HepG2 (cell line): ENCODE results near the gene LAMTOR1. TPM values are rescaled to one million over a fixed set of nuclear protein-coding genes. Genes with fewer than 3 reads are reported as not detected.

Source experiments
- ATAC-seq: fragments of 200-7000 bp; cut with Tn5 transposase; 3 replicates; pipeline ENCODE4 v1.9.1; 2020; ENCODE audit warnings: mild to moderate bottlenecking, moderate library complexity
- BruUV-seq: library from RNA; stranded (reverse); fragments of 400-500 nt; replicated peaks from 2 replicates; lab custom pipeline; 2021; lab: Mats Ljungman, UMichigan
- CTCF ChIA-PET: fragments of 300-600 bp; formaldehyde crosslinking; extraction: SDS; loops from one replicate; lab custom pipeline; 2021; ENCODE audit warnings: low total read pairs, inconsistent platforms, low intra/inter-chr PET ratio; lab: Yijun Ruan, JAX
- POLR2A ChIA-PET: fragments of 350-600 bp; sonication (Branson Sonifier 250); formaldehyde crosslinking; loops from one replicate; lab custom pipeline; 2020; ENCODE audit warnings: antibody characterized with exemption, inconsistent platforms; lab: Yijun Ruan, JAX
- DNase-seq: peaks from one replicate; pipeline ENCODE4 v3.0.0-alpha.2; 2015; ENCODE audit warnings: low spot score
- FAIRE-seq: peaks from 3 replicates; lab custom pipeline; 2011; peaks lifted over from hg19 to GRCh38; lab: Jason Lieb, UNC
- H2AFZ ChIP-seq: one replicate; pipeline ENCODE4 v1.6.1; 2011; ENCODE audit warnings: low read length, inconsistent platforms
- H3K27ac ChIP-seq: fragments of 300-600 bp; 3 replicates; pipeline ENCODE4 v1.8.0; 2011; ENCODE audit warnings: mixed run types, mild to moderate bottlenecking, mixed read lengths, low read length, inconsistent platforms; ENCODE audit not compliant: insufficient read depth; ENCODE audit errors: extremely low read length
- H3K27me3 ChIP-seq, 2 experiments: fragments of 200-600 bp in 1 of 2; 2 replicates in 1 of 2; 3 replicates in 1 of 2; pipeline versions ENCODE4 v1.6.0 to v1.8.0; 2011; ENCODE audit warnings: low read length in 2 of 2, mild to moderate bottlenecking in 2 of 2, moderate library complexity in 2 of 2, inconsistent platforms in 1 of 2; ENCODE audit not compliant: insufficient read depth in 2 of 2, control insufficient read depth in 1 of 2
- H3K36me3 ChIP-seq, 2 experiments: fragments of 200-600 bp in 1 of 2; replicated peaks in 1 of 2; 2 replicates in 1 of 2; 3 replicates in 1 of 2; pipeline versions ENCODE4 v1.5.1 to v1.8.0; 2011; ENCODE audit warnings: low read length in 2 of 2, inconsistent platforms in 1 of 2; ENCODE audit not compliant: insufficient read depth in 2 of 2, control insufficient read depth in 1 of 2
- H3K4me1 ChIP-seq: 2 replicates; pipeline ENCODE4 v1.5.1; 2012; ENCODE audit warnings: low read length, inconsistent platforms; ENCODE audit not compliant: insufficient read depth
- H3K4me2 ChIP-seq: 2 replicates; pipeline ENCODE4 v1.6.0; 2011; ENCODE audit warnings: low read depth, low read length, inconsistent platforms
- H3K4me3 ChIP-seq, 3 experiments: fragments of 200-600 bp in 1 of 3; sonication (generic), shearing (Covaris generic) in 1 of 3; replicated peaks in 1 of 3; 2 replicates each; pipeline ENCODE4 v1.5.1; 2011 to 2016; ENCODE audit warnings: low read length in 3 of 3, inconsistent platforms in 2 of 3, low read depth in 2 of 3, mild to moderate bottlenecking in 2 of 3, control low read depth in 1 of 3, mixed read lengths in 1 of 3; ENCODE audit not compliant: insufficient read depth in 1 of 3
- H3K79me2 ChIP-seq: one replicate; pipeline ENCODE4 v1.6.1; 2011; ENCODE audit warnings: low read length, inconsistent platforms; ENCODE audit not compliant: insufficient read depth
- H3K9ac ChIP-seq: 2 replicates; pipeline ENCODE4 v1.6.0; 2011; ENCODE audit warnings: mild to moderate bottlenecking, low read depth, low read length, inconsistent platforms; ENCODE audit not compliant: insufficient read depth
- H3K9me3 ChIP-seq: 2 replicates; pipeline ENCODE4 v1.5.1; 2012; ENCODE audit warnings: mild to moderate bottlenecking, low read length
- H4K20me1 ChIP-seq: 2 replicates; pipeline ENCODE4 v1.6.0; 2011; ENCODE audit warnings: inconsistent platforms, mild to moderate bottlenecking, low read length, moderate library complexity; ENCODE audit not compliant: insufficient read depth
- BHLHE40 ChIP-seq: IDR thresholded peaks from 2 replicates; pipeline ENCODE4 v1.6.1; 2011; ENCODE audit warnings: low read length, improper control_type of control experiment
- CSRNP2 ChIP-seq: sonication (generic); formaldehyde crosslinking; conservative IDR thresholded peaks from 2 replicates; pipeline ENCODE4 v1.8.0; 2022; ENCODE audit warnings: low read depth, missing genetic modification reagents
- FOXA3 ChIP-seq: IDR thresholded peaks from 2 replicates; pipeline ENCODE4 v1.6.1; 2016; ENCODE audit warnings: missing genetic modification reagents, missing compliant biosample characterization
- HDAC1 ChIP-seq: sonication (generic); formaldehyde crosslinking; IDR thresholded peaks from 2 replicates; pipeline ENCODE4 v1.5.1; 2020; ENCODE audit warnings: mild to moderate bottlenecking, missing genetic modification reagents
- HIVEP1 ChIP-seq: sonication (generic); formaldehyde crosslinking; IDR thresholded peaks from 2 replicates; pipeline ENCODE4 v1.4.0; 2020; ENCODE audit warnings: mild to moderate bottlenecking, missing genetic modification reagents
- KLF11 ChIP-seq: IDR thresholded peaks from 2 replicates; pipeline ENCODE4 v1.6.1; 2016; ENCODE audit warnings: missing compliant biosample characterization
- MBNL3 ChIP-seq: fragments of 250-450 bp; sonication (Bioruptor Pico); conservative IDR thresholded peaks from 2 replicates; pipeline ENCODE4 v1.8.0; 2022; ENCODE audit warnings: mild to moderate bottlenecking, inconsistent platforms
- NR0B2 ChIP-seq: sonication (generic); formaldehyde crosslinking; IDR thresholded peaks from 2 replicates; pipeline ENCODE4 v1.4.0; 2020; ENCODE audit warnings: mild to moderate bottlenecking, missing genetic modification reagents
- SMARCC2 ChIP-seq: fragments of 450-650 bp; IDR thresholded peaks from 2 replicates; pipeline ENCODE4 v1.6.1; 2017; ENCODE audit warnings: antibody characterized with exemption, mild to moderate bottlenecking
- SNAI1 ChIP-seq: sonication (generic); formaldehyde crosslinking; IDR thresholded peaks from 2 replicates; pipeline ENCODE4 v1.5.0; 2020; ENCODE audit warnings: mild to moderate bottlenecking, missing genetic modification reagents, borderline replicate concordance
- SOX5 ChIP-seq: IDR thresholded peaks from 2 replicates; pipeline ENCODE4 v1.6.1; 2016; ENCODE audit warnings: borderline replicate concordance
- SPEN ChIP-seq: sonication (generic); formaldehyde crosslinking; IDR thresholded peaks from 2 replicates; pipeline ENCODE4 v1.5.1; 2020; ENCODE audit warnings: low read depth, mild to moderate bottlenecking, missing genetic modification reagents
- TARDBP ChIP-seq: sonication (generic); formaldehyde crosslinking; IDR thresholded peaks from 2 replicates; pipeline ENCODE4 v1.8.0; 2022; ENCODE audit warnings: mild to moderate bottlenecking, missing genetic modification reagents
- ZNF234 ChIP-seq: sonication (generic); formaldehyde crosslinking; conservative IDR thresholded peaks from 2 replicates; pipeline ENCODE4 v1.5.1; 2020; ENCODE audit warnings: mild to moderate bottlenecking, missing genetic modification reagents
- ZNF503 ChIP-seq: sonication (generic); formaldehyde crosslinking; IDR thresholded peaks from 2 replicates; pipeline ENCODE4 v1.4.0; 2020; ENCODE audit warnings: missing genetic modification reagents
- ZNF614 ChIP-seq: IDR thresholded peaks from 2 replicates; pipeline ENCODE4 v1.6.1; 2018; ENCODE audit warnings: missing biosample characterization, missing genetic modification reagents, inconsistent platforms, borderline replicate concordance
- WGBS: methylation state at CpG from one replicate; pipeline ENCODE4 v1.1.6; 2017; ENCODE audit warnings: low lambda C conversion rate; 5-methylcytosine and 5-hydroxymethylcytosine counted together
- in situ Hi-C: cut with HindIII; loops from 2 replicates; pipeline ENCODE4 v1.10.0; 2017; ENCODE audit warnings: low pct_unique_long_range_greater_than_20kb; ENCODE audit not compliant: extremely low pct_ligation_motif_present
- intact Hi-C: fragments of 100-400 bp; cut with micrococcal nuclease; formaldehyde crosslinking; loops from one replicate; pipeline ENCODE4 v1.10.0; 2022; ENCODE audit not compliant: unreplicated experiment
- polyA plus RNA-seq, 8 experiments: library from polyadenylated mRNA; depleted of rRNA in 3 of 8; stranded (reverse) in 7 of 8; unstranded in 1 of 8; fragments of >200 nt; fragmentation: Illumina TruSeq in 4 of 8; extraction: Trizol in 4 of 8; gene quantifications; 2 replicates each; pipeline versions ENCODE4 v1.2.1 to v1.2.3, GENCODE V29; 2011 to 2016; ENCODE audit warnings: low read depth in 4 of 8, missing spikeins in 1 of 8, mixed read lengths in 1 of 8; ENCODE audit not compliant: insufficient read depth in 1 of 8
- total RNA-seq, 5 experiments: library from RNA; depleted of rRNA; stranded (reverse); fragments of >200 nt; fragmentation: Illumina TruSeq; extraction: Trizol; gene quantifications; 2 replicates each; pipeline ENCODE4 v1.2.3, GENCODE V29; 2016; ENCODE audit warnings: low read depth in 1 of 5
- TF ChIP-seq, protein P1 (sequence below): sonication (generic); formaldehyde crosslinking; IDR thresholded peaks from 2 replicates; pipeline ENCODE4 v1.8.0; 2022; ENCODE audit warnings: missing genetic modification reagents, low read depth, mild to moderate bottlenecking, borderline replicate concordance

Gene LAMTOR1
- total and polyA plus RNA-seq, 2 of the 13 experiments (the other 11 are each of a cell fraction or from before 2014, with no cell fraction given): 60.4 to 66.0 TPM

DNA sequence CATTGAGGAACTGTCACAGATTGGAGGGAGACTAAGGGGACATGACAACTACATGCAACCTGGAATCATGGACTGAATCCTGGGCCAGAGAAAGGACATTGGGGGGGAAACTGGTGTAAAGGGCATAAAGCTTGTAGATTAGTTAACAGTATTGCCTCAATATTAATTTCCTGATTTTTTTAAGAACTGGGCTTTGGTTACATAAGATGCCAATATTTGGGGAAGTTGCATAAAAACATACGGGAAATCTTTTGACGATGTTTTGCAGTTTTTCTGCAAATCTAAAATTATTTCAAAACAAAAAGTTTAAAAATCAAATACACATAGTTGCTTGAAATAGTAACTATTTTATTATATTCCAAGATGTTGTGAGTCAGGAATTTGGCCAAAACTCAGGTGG lies 29.5 kb upstream of the LAMTOR1 start:
- no peaks in the 10 kb centered on the region for H3K4me1 ChIP-seq
- no peak for ATAC-seq
- no peaks in the 10 kb centered on the region for H3K79me2 ChIP-seq
- H4K20me1 ChIP-seq: no peaks in the 10 kb centered on the region
- TF ChIP-seq CSRNP2 (no peak), FOXA3 (CRISPR knock-in tag) (no peak)
- no peaks in the 10 kb centered on the region for H3K36me3 ChIP-seq
- intact Hi-C loops: no loop called here
- no peak for DNase-seq
- ChIA-PET POLR2A (no interaction called here), CTCF (no interaction called here)
- no peaks in the 10 kb centered on the region; a peak in 2 of 5 replicates for H3K27me3 ChIP-seq
- H2AFZ ChIP-seq: no peak overlapping the region
- in situ Hi-C loops: no loop called here
- H3K27ac ChIP-seq: no peak overlapping the region
- H3K4me3 ChIP-seq: no peak overlapping the region
- WGBS: 33% methylated on average over 2 of the region's 2 CpGs
- H3K9ac ChIP-seq: no peak overlapping the region
- no peak overlapping the region for H3K4me2 ChIP-seq
- BruUV-seq: no TSS peak
- no peak for FAIRE-seq
- peaks cover 11% of the 10 kb centered on the region for H3K9me3 ChIP-seq

DNA sequence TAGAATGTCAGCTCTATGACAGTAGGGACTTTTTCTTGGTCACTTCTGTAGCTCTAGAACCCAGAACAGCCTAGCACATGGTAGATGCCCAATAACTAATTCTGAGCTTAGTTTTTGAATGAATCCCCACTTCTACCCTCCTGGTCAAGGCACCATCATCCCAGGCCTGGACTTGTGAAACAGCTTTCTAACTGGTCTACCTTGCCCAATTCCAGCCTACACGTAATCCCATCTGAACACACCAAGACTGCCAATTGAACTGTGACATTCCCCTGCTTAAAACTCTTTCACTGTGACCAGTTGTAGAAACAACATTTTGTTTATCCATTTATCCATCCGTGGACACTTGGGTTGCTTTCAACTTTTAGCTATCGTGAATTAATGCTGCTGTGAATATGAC lies 26.3 kb upstream of the LAMTOR1 start:
- intact Hi-C loops (no loop called here), in situ Hi-C loops (no loop called here)
- Histone ChIP-seq H3K4me1 (no peaks in the 10 kb centered on the region), H2AFZ (no peak overlapping the region), H3K27ac (no peak overlapping the region), H4K20me1 (no peaks in the 10 kb centered on the region), H3K4me2 (no peak overlapping the region), H3K79me2 (no peaks in the 10 kb centered on the region), H3K9me3 (peaks cover 15% of the 10 kb centered on the region), H3K4me3 (no peak overlapping the region), H3K27me3 (no peaks in the 10 kb centered on the region; a peak in 3 of 5 replicates), H3K36me3 (no peaks in the 10 kb centered on the region), H3K9ac (no peak overlapping the region)
- DNase-seq (no peak), FAIRE-seq (no peak), ATAC-seq (no peak)
- ChIA-PET CTCF (no interaction called here), POLR2A (no interaction called here)
- BruUV-seq: no TSS peak
- 12% methylated on average over 3 of the region's 3 CpGs for WGBS
- no peak for TF ChIP-seq SNAI1 (CRISPR knock-in tag)
- no peak for TF ChIP-seq ZNF503 (CRISPR knock-in tag)
- TF ChIP-seq TARDBP (CRISPR knock-in tag): no peak
- TF ChIP-seq ZNF234: no peak
- TF ChIP-seq SOX5 (CRISPR knock-in tag): no peak
- TF ChIP-seq HDAC1 (CRISPR knock-in tag): no peak
- TF ChIP-seq BHLHE40: no peak
- TF ChIP-seq MBNL3 (CRISPR knock-in tag): no peak
- no peak for TF ChIP-seq NR0B2 (CRISPR knock-in tag)
- no peak for TF ChIP-seq SMARCC2
- no peak for TF ChIP-seq KLF11 (CRISPR knock-in tag)
- no peak for TF ChIP-seq SPEN (CRISPR knock-in tag)
- TF ChIP-seq ZNF614: no peak
- TF ChIP-seq, protein P1, sequence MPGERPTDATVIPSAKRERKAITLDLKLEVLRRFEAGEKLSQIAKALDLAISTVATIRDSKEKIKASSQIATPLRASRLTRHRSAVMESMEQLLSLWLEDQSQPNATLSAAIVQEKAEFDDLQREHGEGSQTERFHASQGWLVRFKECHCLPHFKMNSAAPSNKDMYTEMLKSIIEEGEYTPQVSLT (CRISPR knock-in tag): no peak
- TF ChIP-seq HIVEP1 (CRISPR knock-in tag): no peak
